A549 (cell line): ENCODE results near the gene LBHD1. TPM values are rescaled to one million over a fixed set of nuclear protein-coding genes. Genes with fewer than 3 reads are reported as not detected.

ENCODE experiments used
- ATAC-seq, 2 experiments: fragments of 200-7000 bp in 1 of 2; fragments of >200 bp in 1 of 2; cut with Nextera tagmentation in 1 of 2; cut with Tn5 transposase in 1 of 2; 3 replicates each; pipeline versions ENCODE4 v1.8.0 to v1.9.1; 2018 to 2020; ENCODE audit warnings: mild to moderate bottlenecking in 1 of 2, moderate library complexity in 1 of 2
- CTCF ChIA-PET: fragments of 300-600 bp; sonication (Branson Sonifier 250); formaldehyde crosslinking; extraction: SDS; loops from one replicate; lab custom pipeline; 2021; ENCODE audit warnings: antibody characterized with exemption, inconsistent platforms; lab: Yijun Ruan, JAX
- POLR2A ChIA-PET: fragments of 350-600 bp; formaldehyde crosslinking; extraction: SDS; loops from one replicate; lab custom pipeline; 2021; ENCODE audit warnings: antibody characterized with exemption, inconsistent platforms; lab: Yijun Ruan, JAX
- DNase-seq, 2 experiments: peaks; one replicate each; pipeline versions ENCODE4 v3.0.0 to v3.0.0-alpha.2; 2011 to 2016; ENCODE audit warnings: low read depth in 1 of 2, low spot score in 1 of 2
- FAIRE-seq: peaks from 2 replicates; lab custom pipeline; 2011; peaks lifted over from hg19 to GRCh38; lab: Jason Lieb, UNC
- H3K27ac ChIP-seq, 2 experiments: fragments of >200 bp; sonication (Bioruptor Twin); formaldehyde crosslinking; 3 replicates each; pipeline ENCODE4 v1.5.1; 2016 to 2017
- H3K4me1 ChIP-seq: fragments of >200 bp; sonication (Bioruptor Twin); formaldehyde crosslinking; 3 replicates; pipeline ENCODE4 v1.6.1; 2016
- H3K4me2 ChIP-seq: fragments of >200 bp; sonication (Bioruptor Twin); formaldehyde crosslinking; 3 replicates; pipeline ENCODE4 v1.6.1; 2016
- H3K4me3 ChIP-seq: fragments of >200 bp; sonication (Bioruptor Twin); formaldehyde crosslinking; 3 replicates; pipeline ENCODE4 v1.5.1; 2016
- H3K9me3 ChIP-seq: fragments of >200 bp; sonication (Bioruptor Twin); formaldehyde crosslinking; 3 replicates; pipeline ENCODE4 v1.6.1; 2016
- BCL3 ChIP-seq: fragments of >200 bp; sonication (Bioruptor Twin); formaldehyde crosslinking; IDR thresholded peaks from 3 replicates; pipeline ENCODE4 v1.6.1; 2016
- BHLHE40 ChIP-seq: IDR thresholded peaks from 2 replicates; pipeline ENCODE4 v1.6.1; 2012; ENCODE audit warnings: low read depth, low read length, inconsistent platforms
- CBX2 ChIP-seq: fragments of 200-600 bp; sonication (generic); IDR thresholded peaks from 2 replicates; pipeline ENCODE4 v1.6.1; 2016; ENCODE audit warnings: low read depth, mild to moderate bottlenecking, borderline replicate concordance
- CHD2 ChIP-seq: fragments of 150-350 bp; IDR thresholded peaks from 2 replicates; pipeline ENCODE4 v1.6.1; 2014; ENCODE audit warnings: low read length; ENCODE audit not compliant: partially characterized antibody
- CHD4 ChIP-seq: fragments of 200-600 bp; sonication (generic); IDR thresholded peaks from 2 replicates; pipeline ENCODE4 v1.6.1; 2016; ENCODE audit warnings: antibody characterized with exemption, mild to moderate bottlenecking, borderline replicate concordance
- CTCF ChIP-seq: fragments of >200 bp; sonication (Bioruptor Twin); formaldehyde crosslinking; IDR thresholded peaks from 3 replicates; pipeline ENCODE4 v1.5.1; 2016
- E2F6 ChIP-seq: IDR thresholded peaks from 2 replicates; pipeline ENCODE4 v1.6.1; 2012; ENCODE audit warnings: low read depth, borderline replicate concordance
- ELK1 ChIP-seq: fragments of 150-350 bp; IDR thresholded peaks from 2 replicates; pipeline ENCODE4 v1.6.1; 2014; ENCODE audit warnings: low read depth, mild to moderate bottlenecking, low read length
- ESRRA ChIP-seq: fragments of 150-350 bp; IDR thresholded peaks from 2 replicates; pipeline ENCODE4 v1.6.1; 2014; ENCODE audit warnings: mild to moderate bottlenecking, low read length, borderline replicate concordance
- FOSL2 ChIP-seq, 2 experiments: fragments of 450-650 bp in 1 of 2; fragments of >200 bp in 1 of 2; sonication (Bioruptor Twin) in 1 of 2; formaldehyde crosslinking; IDR thresholded peaks; 2 replicates each; pipeline versions ENCODE4 v1.5.0 to v1.6.1; 2016 to 2020; ENCODE audit warnings: mild to moderate bottlenecking in 1 of 2, moderate library complexity in 1 of 2
- GATA3 ChIP-seq: IDR thresholded peaks from 2 replicates; pipeline ENCODE4 v1.6.1; 2012; ENCODE audit warnings: borderline replicate concordance
- HES2 ChIP-seq: fragments of >200 bp; sonication (Bioruptor Twin); formaldehyde crosslinking; IDR thresholded peaks from 2 replicates; pipeline ENCODE4 v1.6.1; 2016
- HMGXB4 ChIP-seq: fragments of 250-450 bp; sonication (Bioruptor Pico); IDR thresholded peaks from 2 replicates; pipeline ENCODE4 v1.5.0; 2021; ENCODE audit warnings: mild to moderate bottlenecking, moderate library complexity, borderline replicate concordance
- HOXB5 ChIP-seq: fragments of 250-450 bp; sonication (Bioruptor Pico); IDR thresholded peaks from 2 replicates; pipeline ENCODE4 v1.5.0; 2020; ENCODE audit warnings: mild to moderate bottlenecking, moderate library complexity
- JUN ChIP-seq, 2 experiments: fragments of >200 bp; sonication (Bioruptor Twin); formaldehyde crosslinking; IDR thresholded peaks; 2 replicates in 1 of 2; 3 replicates in 1 of 2; pipeline ENCODE4 v1.6.1; 2016 to 2017
- JUNB ChIP-seq: fragments of >200 bp; sonication (Bioruptor Twin); formaldehyde crosslinking; IDR thresholded peaks from 2 replicates; pipeline ENCODE4 v1.6.1; 2016
- KDM1A ChIP-seq: fragments of 200-600 bp; sonication (generic); IDR thresholded peaks from 2 replicates; pipeline ENCODE4 v1.6.1; 2016; ENCODE audit warnings: low read depth, mild to moderate bottlenecking
- MAFK ChIP-seq: fragments of 450-650 bp; IDR thresholded peaks from 2 replicates; pipeline ENCODE4 v1.6.1; 2014; ENCODE audit not compliant: partially characterized antibody
- MAX ChIP-seq: IDR thresholded peaks from 2 replicates; pipeline ENCODE4 v1.6.1; 2012
- MYC ChIP-seq: IDR thresholded peaks from 2 replicates; pipeline ENCODE4 v1.6.1; 2012; ENCODE audit warnings: mild to moderate bottlenecking, inconsistent platforms, low read length, improper control_type of control experiment, borderline replicate concordance
- NR3C1 ChIP-seq: fragments of >200 bp; sonication (Bioruptor Twin); formaldehyde crosslinking; IDR thresholded peaks from 3 replicates; pipeline ENCODE4 v1.6.1; 2017
- PBX3 ChIP-seq: IDR thresholded peaks from 2 replicates; pipeline ENCODE4 v1.6.1; 2012
- POLR2A ChIP-seq: IDR thresholded peaks from 2 replicates; pipeline ENCODE4 v1.6.1; 2012; ENCODE audit warnings: mild to moderate bottlenecking, low read length
- RAD21 ChIP-seq, 2 experiments: fragments of >200 bp in 1 of 2; sonication (Bioruptor Twin) in 1 of 2; formaldehyde crosslinking in 1 of 2; IDR thresholded peaks in 1 of 2; conservative IDR thresholded peaks in 1 of 2; 2 replicates in 1 of 2; 3 replicates in 1 of 2; pipeline ENCODE4 v1.6.1; 2012 to 2018; ENCODE audit warnings: inconsistent platforms in 1 of 2
- RARB ChIP-seq: fragments of 250-450 bp; sonication (Bioruptor Pico); IDR thresholded peaks from 2 replicates; pipeline ENCODE4 v1.8.0; 2021; ENCODE audit warnings: mild to moderate bottlenecking, moderate library complexity
- RCOR1 ChIP-seq: fragments of 150-350 bp; IDR thresholded peaks from 2 replicates; pipeline ENCODE4 v1.6.1; 2014; ENCODE audit warnings: antibody characterized with exemption, low read length, low read depth
- RNF2 ChIP-seq: fragments of 200-600 bp; sonication (generic); IDR thresholded peaks from 2 replicates; pipeline ENCODE4 v1.6.1; 2016; ENCODE audit warnings: low read depth, mild to moderate bottlenecking, antibody characterized with exemption, moderate library complexity, borderline replicate concordance
- TFCP2L1 ChIP-seq: fragments of 250-450 bp; sonication (Bioruptor Pico); IDR thresholded peaks from 2 replicates; pipeline ENCODE4 v1.5.0; 2021; ENCODE audit warnings: mild to moderate bottlenecking
- ZC3H11A ChIP-seq: fragments of 450-650 bp; IDR thresholded peaks from 2 replicates; pipeline ENCODE4 v1.6.1; 2014; ENCODE audit warnings: antibody characterized with exemption, mild to moderate bottlenecking
- ZFP36 ChIP-seq: fragments of 450-650 bp; IDR thresholded peaks from 2 replicates; pipeline ENCODE4 v1.6.1; 2014; ENCODE audit warnings: borderline replicate concordance; ENCODE audit not compliant: partially characterized antibody
- WGBS: methylation state at CpG from one replicate; pipeline ENCODE4 v1.1.6; 2017; ENCODE audit errors: missing lambda C conversion rate; 5-methylcytosine and 5-hydroxymethylcytosine counted together
- polyA minus RNA-seq: library from RNA; depleted of rRNA, polyadenylated mRNA; stranded (reverse); fragments of >200 nt; gene quantifications from 2 replicates; pipeline ENCODE4 v1.2.3, GENCODE V29; 2011; rRNA and poly(A)+ RNA removed
- polyA plus RNA-seq, 4 experiments: library from polyadenylated mRNA; depleted of rRNA in 3 of 4; stranded (reverse); fragments of >200 nt; fragmentation: RNase III in 1 of 4; extraction: RNeasy Plus Mini Kit Qiagen cat#74134 plus additional on column Dnase treatment in 1 of 4; gene quantifications; 2 replicates in 3 of 4; 3 replicates in 1 of 4; pipeline ENCODE4 v1.2.3, GENCODE V29; 2011 to 2017

LBHD1 gene
- polyA plus RNA-seq (2011; rRNA removed), result 4.1 and 5.3 TPM in 2 replicates
- 4.1 and 4.2 TPM in 2 replicates for polyA plus RNA-seq (2012; cell fraction: cytosol; rRNA removed)
- 8.5 and 12.3 TPM in 2 replicates for polyA plus RNA-seq (2012; cell fraction: nucleus; rRNA removed)
- polyA plus RNA-seq (2017; fragmentation: RNase III; extraction: RNeasy Plus Mini Kit Qiagen cat#74134 plus additional on column Dnase treatment), result 4.9 to 8.3 TPM (median 6.8 TPM) in 3 replicates
- polyA minus RNA-seq, result 5.3 and 5.9 TPM in 2 replicates

GRCh38 chr11:62671608-62672389 is at the start of gene LBHD1, which contains the start of gene UQCC3:
Gene LBHD1 (minus strand): TSS chr11:62672267. CDS start chr11:62670031, 2,236 bp downstream.
Gene UQCC3 (plus strand): TSS chr11:62671673. CDS start chr11:62671746, 73 bp downstream.
- Histone ChIP-seq H3K9me3 (no peaks in the 10 kb centered on the region), H3K27ac (peak within 1 kb of the TSS; percentile 97 to 98), H3K4me3 (peak within 1 kb of the TSS; percentile 90), H3K4me1 (peaks cover 31% of the 10 kb centered on the region), H3K4me2 (peak within 1 kb of the TSS; percentile 64)
- ChIA-PET POLR2A (interaction anchor here (0.6 to 3.3 kb wide), 17 partner anchors 9 to 209 kb away, joined by 3 to 34 read pairs (median 6); partner anchors contain the start of genes B3GAT3, EEF1G, GANAB and HNRNPUL2), CTCF (interaction anchor here (0.6 to 9.0 kb wide), 10 partner anchors 7 to 95 kb away, joined by 3 to 72 read pairs (median 4); partner anchors contain the start of genes BSCL2, C11orf98, EML3 and GNG3)
- FAIRE-seq (no peak), DNase-seq (peak; percentile 86 to 92), ATAC-seq (peak; percentile 81 to 86)
- WGBS, result 2% methylated on average over 25 of the region's 59 CpGs
- TF ChIP-seq JUNB (no peak), NR3C1 (no peak), ZFP36 (no peak), CBX2 (no peak), CHD4 (no peak), ELK1 (no peak), KDM1A (no peak), CTCF (no peak), CHD2 (no peak), ZC3H11A (no peak), JUN (IDR thresholded peaks at IDR 0.05) (peak; percentile 83 to 93), RAD21 (conservative IDR thresholded peaks at IDR 0.05 in 1 of 2, IDR thresholded peaks at IDR 0.05 in 1 of 2) (no peak), GATA3 (no peak), TFCP2L1 (CRISPR knock-in tag) (0 out of 2 replicates have a peak, but pooled peaks have one; percentile 45), E2F6 (peak; percentile 67; the same call in 1 of the 2 replicates), HOXB5 (CRISPR knock-in tag) (no peak), ESRRA (no peak), HMGXB4 (CRISPR knock-in tag) (peak; percentile 35; the same call in 1 of the 2 replicates), FOSL2 (IDR thresholded peaks at IDR 0.05) (no peak), FOSL2 (CRISPR knock-in tag; IDR thresholded peaks at IDR 0.05) (no peak), BCL3 (peak; percentile 71; the same call in 2 of the 3 replicates), POLR2A (peak; percentile 72), MYC (0 out of 2 replicates have a peak, but pooled peaks have one; percentile 79), RARB (no peak), MAX (peak; percentile 88), RNF2 (no peak), PBX3 (peak; percentile 11; the same call in 1 of the 2 replicates), HES2 (no peak), BHLHE40 (no peak), RCOR1 (no peak), MAFK (peak; percentile 39)
